Measurements from ENCODE around the gene CCDC92B.

CCDC92B gene

DNA sequence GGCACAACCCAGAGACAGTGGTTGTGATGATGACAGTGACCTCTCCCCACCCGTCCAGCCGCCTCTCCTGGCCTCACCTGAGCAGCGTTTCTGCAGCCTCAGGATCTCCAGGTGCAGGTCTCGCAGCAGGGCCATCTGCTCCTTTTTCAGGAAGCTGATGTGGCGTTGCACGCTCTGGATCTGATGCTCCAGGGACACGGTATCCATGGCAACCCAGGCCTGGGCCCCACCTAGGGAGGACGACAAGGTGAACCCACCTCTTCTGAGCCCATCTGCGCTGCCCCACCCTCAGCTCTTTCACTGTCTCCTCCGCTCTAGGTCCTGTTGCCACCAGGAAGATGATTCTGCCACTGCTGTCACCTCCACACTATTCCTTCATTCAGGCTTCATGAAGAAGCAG is 14.5 kb downstream of the CCDC92B start:
- TF ChIP-seq, protein P1, sequence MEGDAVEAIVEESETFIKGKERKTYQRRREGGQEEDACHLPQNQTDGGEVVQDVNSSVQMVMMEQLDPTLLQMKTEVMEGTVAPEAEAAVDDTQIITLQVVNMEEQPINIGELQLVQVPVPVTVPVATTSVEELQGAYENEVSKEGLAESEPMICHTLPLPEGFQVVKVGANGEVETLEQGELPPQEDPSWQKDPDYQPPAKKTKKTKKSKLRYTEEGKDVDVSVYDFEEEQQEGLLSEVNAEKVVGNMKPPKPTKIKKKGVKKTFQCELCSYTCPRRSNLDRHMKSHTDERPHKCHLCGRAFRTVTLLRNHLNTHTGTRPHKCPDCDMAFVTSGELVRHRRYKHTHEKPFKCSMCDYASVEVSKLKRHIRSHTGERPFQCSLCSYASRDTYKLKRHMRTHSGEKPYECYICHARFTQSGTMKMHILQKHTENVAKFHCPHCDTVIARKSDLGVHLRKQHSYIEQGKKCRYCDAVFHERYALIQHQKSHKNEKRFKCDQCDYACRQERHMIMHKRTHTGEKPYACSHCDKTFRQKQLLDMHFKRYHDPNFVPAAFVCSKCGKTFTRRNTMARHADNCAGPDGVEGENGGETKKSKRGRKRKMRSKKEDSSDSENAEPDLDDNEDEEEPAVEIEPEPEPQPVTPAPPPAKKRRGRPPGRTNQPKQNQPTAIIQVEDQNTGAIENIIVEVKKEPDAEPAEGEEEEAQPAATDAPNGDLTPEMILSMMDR (IDR thresholded peaks at IDR 0.05; ENCODE audit: insufficient read depth, missing control alignments) = no peak
- FAIRE-seq = no peak
- no peak for DNase-seq (ENCODE audit: insufficient read length, low spot score)

DNA sequence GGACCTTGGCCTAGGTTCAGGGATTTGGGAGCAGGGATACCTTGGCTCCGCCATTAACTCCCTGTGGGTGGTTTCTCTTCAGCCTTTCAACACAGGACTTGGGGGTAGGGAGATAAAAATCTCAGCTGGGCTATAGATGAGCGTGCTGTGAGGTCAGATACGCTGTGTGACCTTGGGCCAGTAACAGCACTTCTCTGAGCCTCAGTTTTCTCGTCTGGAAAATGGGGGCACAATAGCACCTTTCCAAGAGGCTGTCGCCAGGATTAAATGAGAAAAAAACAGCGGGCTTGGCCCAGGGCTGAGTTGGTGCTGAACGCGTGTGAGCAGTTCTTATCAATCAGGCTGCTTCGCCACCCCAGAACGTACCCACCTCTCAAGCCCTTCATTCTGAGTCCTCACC is 17.6 kb downstream of the CCDC92B start:
- no peak for FAIRE-seq
- no peak for DNase-seq (ENCODE audit: insufficient read length, low spot score)
- TF ChIP-seq, protein P1 (IDR thresholded peaks at IDR 0.05; ENCODE audit: insufficient read depth, missing control alignments) = no peak

DNA sequence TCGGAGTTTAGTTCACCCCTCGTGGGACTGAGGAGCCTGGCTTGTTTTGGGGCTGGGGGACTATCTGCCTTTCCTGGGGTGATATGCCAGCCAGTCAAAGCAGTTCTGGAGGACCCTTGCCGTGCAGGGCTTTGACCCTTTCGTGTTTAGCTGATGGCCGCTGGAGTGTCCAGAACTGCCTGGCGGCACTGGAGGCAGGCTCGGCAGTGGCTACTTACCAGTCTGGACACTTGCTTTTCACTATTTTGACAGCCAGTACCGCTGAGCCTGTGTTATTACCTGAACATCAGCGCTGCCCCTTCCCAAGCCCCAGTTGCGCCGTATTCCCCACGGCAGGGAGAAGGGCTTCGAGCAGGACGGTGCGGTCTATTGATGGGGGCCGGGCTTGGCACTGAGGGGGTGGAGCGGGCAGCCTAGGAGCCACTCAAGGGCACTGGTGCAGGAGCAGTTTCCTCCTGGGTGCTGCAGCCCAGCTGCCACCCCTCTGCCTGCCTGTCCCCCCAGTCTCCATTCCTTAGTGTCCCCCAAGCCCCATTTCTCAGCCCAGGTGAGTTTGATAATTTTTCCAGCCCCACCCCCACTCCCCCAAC is 18.6 kb downstream of the CCDC92B start:
- TF ChIP-seq, protein P1 (IDR thresholded peaks at IDR 0.05; ENCODE audit: insufficient read depth, missing control alignments) = no peak
- FAIRE-seq = no peak

DNA sequence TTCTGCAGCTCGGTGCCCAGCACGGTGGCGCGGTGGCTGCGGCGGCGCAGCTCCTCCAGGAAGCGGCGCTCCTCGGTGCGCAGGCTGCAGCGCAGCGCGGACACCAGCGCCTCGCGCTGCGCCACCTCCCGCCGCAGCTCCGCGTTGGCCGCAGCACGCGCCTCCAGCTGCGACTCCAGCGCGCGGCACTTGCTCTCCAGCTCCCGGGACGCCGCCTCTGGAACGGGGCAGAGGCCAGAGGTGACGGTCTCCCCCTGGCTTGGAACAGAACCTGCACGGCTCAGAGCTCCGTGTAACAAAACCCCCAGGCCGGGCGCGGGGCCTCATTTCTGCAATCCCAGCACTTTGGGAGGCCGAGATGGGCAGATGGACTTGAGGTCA is 24.7 kb downstream of the CCDC92B start:
- DNase-seq (ENCODE audit: insufficient read length, low spot score) (no peak), FAIRE-seq (no peak)
- TF ChIP-seq, protein P1 (IDR thresholded peaks at IDR 0.05; ENCODE audit: insufficient read depth, missing control alignments) = no peak

More for the DNA sequence above, 18.6 kb downstream of the CCDC92B start:
- no peak for DNase-seq (ENCODE audit: insufficient read length, low spot score)

DNA sequence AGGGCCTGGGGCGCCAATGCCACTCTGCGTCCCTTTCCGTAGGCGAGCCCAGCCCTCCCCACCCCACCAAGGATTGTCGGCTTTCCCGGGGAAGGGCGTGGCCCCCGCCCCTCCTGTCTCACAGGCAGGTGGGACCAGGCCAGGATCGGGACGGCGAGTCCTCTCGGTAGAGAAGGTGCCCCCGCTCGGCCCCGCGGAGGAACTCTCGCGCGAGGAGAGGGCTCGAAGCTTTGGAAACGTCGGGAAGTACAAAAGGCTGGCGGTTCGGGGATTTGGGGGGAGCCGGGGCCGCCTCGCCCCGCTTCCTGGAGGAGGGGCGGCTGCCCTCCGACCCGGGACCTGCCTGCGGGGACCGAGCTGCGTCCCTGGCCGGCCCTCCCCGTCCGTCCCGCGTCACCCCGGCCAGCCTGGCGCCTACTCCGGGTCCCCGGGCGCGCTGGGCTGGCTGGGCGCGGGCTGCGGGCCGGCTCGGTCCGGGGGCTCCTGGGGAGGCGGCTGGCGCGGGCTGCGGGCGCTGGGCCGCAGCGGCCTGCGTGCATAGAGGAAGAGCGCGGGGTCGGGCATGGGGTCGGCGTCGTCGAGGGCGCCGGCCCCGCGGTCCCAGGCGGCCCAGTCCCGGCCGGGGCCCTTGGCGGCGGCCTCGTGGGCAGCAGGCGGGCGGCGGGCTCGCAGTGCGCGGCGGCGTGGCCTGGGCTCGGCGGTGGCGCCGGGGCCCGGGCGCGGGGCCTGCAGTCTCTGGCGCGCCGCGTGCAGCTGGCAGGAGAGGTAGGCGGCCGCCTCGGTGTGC is 25.3 kb downstream of the CCDC92B start:
- DNase-seq (ENCODE audit: insufficient read length, low spot score) (no peak), FAIRE-seq (no peak)
- TF ChIP-seq, protein P1 (IDR thresholded peaks at IDR 0.05; ENCODE audit: insufficient read depth, missing control alignments) = no peak

DNA sequence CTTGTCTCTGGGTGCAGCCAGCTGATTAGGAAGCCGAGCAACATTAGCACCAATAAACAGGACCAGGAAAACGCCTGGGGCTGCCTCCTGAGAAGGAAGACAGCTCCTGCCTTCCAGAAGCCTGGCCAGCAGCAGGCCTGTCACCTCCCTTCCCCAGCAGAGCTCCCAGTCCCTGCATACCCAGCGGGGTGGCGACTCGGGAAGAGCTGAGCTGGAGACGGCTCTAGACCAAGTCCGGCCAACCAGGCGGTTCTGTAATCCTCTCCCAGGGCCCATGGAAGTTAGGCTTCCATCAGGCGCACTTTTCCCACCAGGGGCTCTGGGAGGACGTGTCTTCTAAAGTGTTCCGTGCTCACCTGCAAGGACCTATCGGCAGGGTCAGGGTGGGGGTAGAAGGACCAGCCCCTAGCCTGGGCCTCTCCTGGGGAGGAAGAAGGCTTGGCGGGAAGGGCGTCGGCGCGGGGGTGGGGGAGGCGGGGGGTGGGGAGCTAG is 25.9 kb downstream of the CCDC92B start:
- FAIRE-seq (no peak), DNase-seq (ENCODE audit: insufficient read length, low spot score) (no peak)
- TF ChIP-seq, protein P1 (IDR thresholded peaks at IDR 0.05; ENCODE audit: insufficient read depth, missing control alignments) = no peak

DNA sequence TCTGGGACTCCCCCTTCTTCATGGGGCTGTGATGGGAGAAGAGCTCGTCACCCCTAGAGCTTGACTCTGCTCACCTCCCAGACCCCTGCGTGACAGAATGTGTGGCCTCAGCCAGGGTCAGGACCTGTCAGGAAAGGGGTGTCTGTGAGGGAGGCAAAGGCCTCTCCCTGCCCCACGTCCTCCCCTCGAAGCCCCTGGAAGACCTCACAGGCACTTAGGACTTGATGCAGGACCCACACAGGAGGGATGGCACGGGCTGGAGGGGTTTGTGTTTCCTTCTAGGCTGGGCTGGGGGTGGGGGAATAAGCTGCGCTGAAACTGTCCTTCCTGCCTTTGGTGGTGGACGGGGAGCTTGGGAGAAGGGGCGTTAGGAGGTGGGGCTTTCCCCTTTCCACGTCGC is 26.8 kb downstream of the CCDC92B start:
- DNase-seq (ENCODE audit: insufficient read length, low spot score) (no peak), FAIRE-seq (no peak)
- TF ChIP-seq, protein P1 (IDR thresholded peaks at IDR 0.05; ENCODE audit: insufficient read depth, missing control alignments) = no peak
